Activated T-helper 1 cell treated with anti-CD3 and anti-CD28 coated beads, Interleukin-12 subunit alpha, Interleukin-12 subunit beta, Interleukin-2, Interleukin-4 antibody, amounts not matched to agents 30 ng/mL and 10 ng/mL and 1 ng/mL, durations not matched to agents 14 hours and 24 hours and 36 hours (primary cell): ENCODE measurements around the gene SUPT3H. TPM values are rescaled to one million over a fixed set of nuclear protein-coding genes. Genes with fewer than 3 reads are reported as not detected.

Source experiments
- DNase-seq: peaks from one replicate; pipeline ENCODE4 v3.0.0; 2021; ENCODE audit warnings: low spot score
- H3K27ac Mint-ChIP-seq: one replicate; pipeline ENCODE4 v1.8.0; 2021; ENCODE audit warnings: mild to moderate bottlenecking, mixed read lengths
- H3K27me3 Mint-ChIP-seq: one replicate; pipeline ENCODE4 v1.8.0; 2022; ENCODE audit warnings: mild to moderate bottlenecking, moderate library complexity, mixed read lengths; ENCODE audit not compliant: insufficient read depth
- H3K36me3 Mint-ChIP-seq: one replicate; pipeline ENCODE4 v1.8.0; 2021; ENCODE audit warnings: low read depth, mixed read lengths
- H3K4me1 Mint-ChIP-seq: one replicate; pipeline ENCODE4 v1.8.0; 2021; ENCODE audit warnings: low read depth, mixed read lengths
- H3K4me3 Mint-ChIP-seq: one replicate; pipeline ENCODE4 v1.8.0; 2021; ENCODE audit warnings: mild to moderate bottlenecking, moderate library complexity, mixed read lengths
- H3K9me3 Mint-ChIP-seq: one replicate; pipeline ENCODE4 v1.8.0; 2021; ENCODE audit warnings: mixed read lengths
- intact Hi-C: fragments of 100-400 bp; cut with micrococcal nuclease; formaldehyde crosslinking; loops from one replicate; pipeline ENCODE4 v1.15.1; 2024
- total RNA-seq: library from RNA; stranded (reverse); gene quantifications from 2 replicates; pipeline ENCODE4 v1.2.3, GENCODE V29; 2022

The SUPT3H gene
- total RNA-seq, 1 donor from 2014 or later: 11.0 TPM

GRCh38 chr6:45104429-45104828 lies 273.3 kb downstream of the SUPT3H start:
- H3K4me1 Mint-ChIP-seq: peaks cover 11% of the 10 kb centered on the region
- H3K9me3 Mint-ChIP-seq: no peaks in the 10 kb centered on the region
- H3K4me3 Mint-ChIP-seq: no peak overlapping the region
- H3K27ac Mint-ChIP-seq: no peak overlapping the region
- no peaks in the 10 kb centered on the region for H3K36me3 Mint-ChIP-seq
- no peaks in the 10 kb centered on the region for H3K27me3 Mint-ChIP-seq
- DNase-seq: no peak
- intact Hi-C loops: no loop called here

- Mint-ChIP-seq H3K36me3 (peaks cover 4% of the 10 kb centered on the region), H3K4me3 (no peak overlapping the region), H3K4me1 (no peaks in the 10 kb centered on the region), H3K27ac (no peak overlapping the region), H3K27me3 (no peaks in the 10 kb centered on the region), H3K9me3 (no peaks in the 10 kb centered on the region)
- DNase-seq: no peak
- intact Hi-C loops: no loop called here
Observed at GRCh38 chr6:45098256-45098655, 279.5 kb downstream of the SUPT3H start.

DNA sequence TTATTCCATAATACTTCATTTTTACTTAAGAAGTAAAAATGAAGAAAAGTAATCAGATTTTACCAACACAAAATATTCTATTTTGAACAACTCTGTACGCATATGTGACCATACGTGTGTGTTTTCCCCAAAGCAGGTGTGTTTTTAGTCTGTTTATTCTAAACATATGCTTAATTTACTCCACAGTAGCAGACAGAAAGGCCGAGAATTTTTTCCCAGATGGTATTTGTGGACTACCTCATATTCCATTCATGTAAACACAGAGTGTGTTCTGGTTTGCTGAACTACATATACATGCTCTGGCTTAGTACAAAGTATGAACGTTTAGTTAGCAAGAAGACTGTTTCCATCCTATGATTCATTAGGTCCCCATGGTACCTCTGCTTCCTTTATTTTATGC lies 282.9 kb downstream of the SUPT3H start:
- intact Hi-C loops: no loop called here
- Mint-ChIP-seq H3K4me3 (no peak overlapping the region), H3K9me3 (no peaks in the 10 kb centered on the region), H3K27me3 (no peaks in the 10 kb centered on the region), H3K4me1 (no peaks in the 10 kb centered on the region), H3K36me3 (peaks cover 4% of the 10 kb centered on the region), H3K27ac (no peak overlapping the region)
- DNase-seq: no peak

GRCh38 chr6:45092135-45092534 lies 285.6 kb downstream of the SUPT3H start:
- Mint-ChIP-seq H3K36me3 (no peaks in the 10 kb centered on the region), H3K27ac (no peak overlapping the region), H3K27me3 (no peaks in the 10 kb centered on the region), H3K9me3 (no peaks in the 10 kb centered on the region), H3K4me1 (no peaks in the 10 kb centered on the region), H3K4me3 (no peak overlapping the region)
- intact Hi-C loops: no loop called here
- no peak for DNase-seq

DNA sequence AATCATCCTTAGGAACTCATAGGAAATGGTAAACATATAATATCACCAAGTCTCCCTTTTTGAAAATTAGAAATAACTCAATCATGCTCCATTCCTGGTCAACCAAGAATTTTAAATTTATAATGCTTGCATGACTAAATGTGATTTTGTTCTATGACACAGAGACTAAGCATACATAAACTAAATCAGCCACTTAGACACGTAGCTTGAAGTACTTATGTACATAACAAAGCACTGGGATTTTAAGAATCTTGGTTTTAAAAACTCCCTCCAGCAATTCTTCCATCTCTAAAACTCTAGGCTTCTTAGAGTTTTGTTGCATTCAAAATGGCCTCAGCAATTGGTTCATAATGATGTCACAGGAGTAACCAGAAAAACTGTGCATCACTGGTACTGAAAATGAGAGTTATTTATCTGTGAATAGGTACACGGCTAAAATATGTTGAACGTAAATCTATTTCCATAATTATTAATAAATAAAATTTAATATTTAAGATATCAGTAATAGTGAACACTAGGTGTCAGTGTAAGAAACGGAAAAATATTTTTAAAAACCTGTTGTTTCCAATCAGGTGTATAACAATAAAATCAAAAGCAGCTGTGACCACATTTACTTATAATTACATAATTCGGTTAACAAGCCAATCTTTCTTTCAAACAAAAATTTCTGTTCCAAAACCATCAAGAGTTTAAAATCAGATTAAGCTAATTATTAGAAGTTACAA lies 291.2 kb downstream of the SUPT3H start:
- Mint-ChIP-seq H3K36me3 (peaks cover 2% of the 10 kb centered on the region), H3K4me1 (peaks cover 11% of the 10 kb centered on the region), H3K27me3 (no peaks in the 10 kb centered on the region), H3K27ac (no peak overlapping the region), H3K4me3 (no peak overlapping the region), H3K9me3 (peaks cover 10% of the 10 kb centered on the region)
- DNase-seq: no peak
- intact Hi-C loops: no loop called here

- no peak overlapping the region for H3K27ac Mint-ChIP-seq
- H3K4me1 Mint-ChIP-seq: peaks cover 11% of the 10 kb centered on the region
- H3K9me3 Mint-ChIP-seq: peaks cover 19% of the 10 kb centered on the region
- no peak for DNase-seq
- intact Hi-C loops: no loop called here
- H3K27me3 Mint-ChIP-seq: no peaks in the 10 kb centered on the region
- peaks cover 6% of the 10 kb centered on the region for H3K36me3 Mint-ChIP-seq
- no peak overlapping the region for H3K4me3 Mint-ChIP-seq
Observed at GRCh38 chr6:45084257-45084656, 293.5 kb downstream of the SUPT3H start.

DNA sequence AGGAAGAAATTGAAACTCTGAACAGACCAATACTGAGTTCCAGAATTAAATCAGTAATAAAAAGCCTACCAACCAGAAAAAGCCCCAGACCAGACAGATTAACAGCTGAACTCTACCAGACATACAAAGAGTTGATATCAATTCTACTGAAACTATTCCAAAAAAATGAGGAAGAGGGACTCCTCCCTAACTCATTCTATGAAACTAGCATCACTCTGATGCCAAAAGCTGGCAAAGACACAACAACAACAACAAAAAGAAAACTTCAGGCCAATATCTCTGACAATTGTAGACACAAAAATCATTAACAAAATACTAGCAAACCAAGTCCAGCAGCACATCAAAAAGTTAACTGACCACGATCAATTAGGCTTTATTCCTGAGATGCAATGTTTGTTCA lies 295.6 kb downstream of the SUPT3H start:
- intact Hi-C loops: no loop called here
- H3K4me3 Mint-ChIP-seq: no peak overlapping the region
- H3K36me3 Mint-ChIP-seq: peaks cover 8% of the 10 kb centered on the region
- no peak overlapping the region for H3K27ac Mint-ChIP-seq
- H3K27me3 Mint-ChIP-seq: no peaks in the 10 kb centered on the region
- H3K4me1 Mint-ChIP-seq: peaks cover 11% of the 10 kb centered on the region
- no peak for DNase-seq
- peaks cover 32% of the 10 kb centered on the region for H3K9me3 Mint-ChIP-seq

- Mint-ChIP-seq H3K36me3 (peaks cover 8% of the 10 kb centered on the region), H3K4me3 (no peak overlapping the region), H3K27ac (no peak overlapping the region), H3K4me1 (peaks cover 11% of the 10 kb centered on the region), H3K27me3 (no peaks in the 10 kb centered on the region), H3K9me3 (peaks cover 35% of the 10 kb centered on the region)
- DNase-seq: no peak
- intact Hi-C loops: no loop called here
Observed at GRCh38 chr6:45081634-45082033, 296.1 kb downstream of the SUPT3H start.

DNA sequence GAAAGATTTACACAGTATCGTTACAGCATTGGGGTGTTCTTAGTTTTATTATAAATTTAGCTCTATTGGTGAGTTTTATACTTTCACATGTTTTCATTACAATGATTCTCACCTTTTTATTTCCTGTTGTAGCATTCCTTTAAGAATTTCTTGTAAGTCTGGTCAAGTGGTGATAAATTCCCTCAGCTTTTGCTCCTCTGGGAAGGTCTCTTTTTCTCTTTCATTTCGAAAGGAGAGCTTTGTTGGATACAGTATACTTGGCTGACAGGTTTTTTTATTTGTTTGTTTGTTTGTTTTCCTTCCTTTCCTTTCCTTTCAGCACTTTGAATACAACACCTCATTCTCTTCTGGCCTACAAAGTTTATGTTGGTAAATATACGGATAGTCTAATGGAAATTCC lies 299.3 kb downstream of the SUPT3H start:
- Mint-ChIP-seq H3K9me3 (peaks cover 25% of the 10 kb centered on the region), H3K4me1 (peaks cover 12% of the 10 kb centered on the region), H3K27me3 (no peaks in the 10 kb centered on the region), H3K36me3 (peaks cover 8% of the 10 kb centered on the region), H3K27ac (no peak overlapping the region), H3K4me3 (no peak overlapping the region)
- intact Hi-C loops: no loop called here
- DNase-seq: no peak

DNA sequence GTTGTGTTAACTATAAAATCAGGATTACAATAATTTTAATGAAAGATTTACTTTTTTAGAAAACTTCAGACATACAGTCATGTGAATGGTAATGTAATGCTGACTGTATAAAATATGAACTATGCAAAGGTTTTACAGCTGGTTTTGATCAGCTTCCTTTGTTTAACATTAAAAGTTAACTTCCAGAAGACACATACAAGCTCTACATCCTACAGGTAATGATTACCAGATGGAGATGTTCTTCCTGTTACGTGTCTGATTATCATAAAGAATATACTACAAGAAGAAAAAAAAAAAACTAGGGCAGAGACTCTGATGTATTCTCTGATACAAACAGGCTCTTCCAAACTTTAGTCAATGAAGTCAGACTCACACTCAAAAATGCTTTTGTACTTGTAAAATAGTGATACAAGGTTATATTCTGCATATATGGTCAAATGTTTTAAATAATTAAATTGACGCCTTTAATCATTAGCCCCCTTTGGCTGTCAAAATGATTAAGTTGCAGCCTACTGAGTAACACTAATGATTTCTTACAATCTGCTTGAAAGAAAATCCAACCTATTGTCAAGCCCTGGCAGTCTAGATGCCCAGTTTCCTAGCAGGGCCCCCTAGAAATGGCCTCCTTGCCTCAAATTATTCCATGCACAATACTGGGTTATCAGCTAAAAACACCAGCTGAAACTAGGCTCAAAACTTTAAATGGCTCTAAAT lies 301.4 kb downstream of the SUPT3H start:
- peaks cover 6% of the 10 kb centered on the region for H3K36me3 Mint-ChIP-seq
- peaks cover 19% of the 10 kb centered on the region for H3K4me1 Mint-ChIP-seq
- no peak overlapping the region for H3K27ac Mint-ChIP-seq
- intact Hi-C loops: no loop called here
- H3K9me3 Mint-ChIP-seq: peaks cover 25% of the 10 kb centered on the region
- H3K27me3 Mint-ChIP-seq: no peaks in the 10 kb centered on the region
- DNase-seq: no peak
- no peak overlapping the region for H3K4me3 Mint-ChIP-seq

- H3K27me3 Mint-ChIP-seq: no peaks in the 10 kb centered on the region
- H3K9me3 Mint-ChIP-seq: peaks cover 25% of the 10 kb centered on the region
- no peak overlapping the region for H3K4me3 Mint-ChIP-seq
- H3K4me1 Mint-ChIP-seq: peaks cover 19% of the 10 kb centered on the region
- intact Hi-C loops: no loop called here
- peaks cover 6% of the 10 kb centered on the region for H3K36me3 Mint-ChIP-seq
- no peak for DNase-seq
- no peak overlapping the region for H3K27ac Mint-ChIP-seq
Observed at GRCh38 chr6:45075246-45075645, 302.5 kb downstream of the SUPT3H start.

GRCh38 chr6:45074439-45074838 lies 303.3 kb downstream of the SUPT3H start:
- intact Hi-C loops: no loop called here
- Mint-ChIP-seq H3K4me3 (no peak overlapping the region), H3K4me1 (peaks cover 19% of the 10 kb centered on the region), H3K27ac (no peak overlapping the region), H3K36me3 (peaks cover 2% of the 10 kb centered on the region), H3K9me3 (peaks cover 17% of the 10 kb centered on the region), H3K27me3 (no peaks in the 10 kb centered on the region)
- no peak for DNase-seq

GRCh38 chr6:45073771-45074170 lies 304.0 kb downstream of the SUPT3H start:
- DNase-seq: no peak
- Mint-ChIP-seq H3K27ac (no peak overlapping the region), H3K36me3 (peaks cover 2% of the 10 kb centered on the region), H3K4me1 (peaks cover 19% of the 10 kb centered on the region), H3K9me3 (peaks cover 16% of the 10 kb centered on the region), H3K4me3 (no peak overlapping the region), H3K27me3 (no peaks in the 10 kb centered on the region)
- intact Hi-C loops: no loop called here
